GM12878 (cell line): Measurements from ENCODE around the gene RAB3IL1. TPM values are rescaled to one million over a fixed set of nuclear protein-coding genes. Genes with fewer than 3 reads are reported as not detected.

ENCODE experiments used
- ATAC-seq: fragments of 200-7000 bp; cut with Tn5 transposase; 3 replicates; pipeline ENCODE4 v1.9.1; 2020; ENCODE audit warnings: mild to moderate bottlenecking, moderate library complexity
- BruUV-seq: library from RNA; stranded (reverse); fragments of 400-500 nt; replicated peaks from 2 replicates; lab custom pipeline; 2021; lab: Mats Ljungman, UMichigan
- CTCF ChIA-PET: fragments of 300-600 bp; sonication (Branson Sonifier 250); formaldehyde crosslinking; extraction: SDS; loops from one replicate; lab custom pipeline; 2021; ENCODE audit warnings: inconsistent platforms; lab: Yijun Ruan, JAX
- POLR2A ChIA-PET: fragments of 350-600 bp; formaldehyde crosslinking; extraction: SDS; loops from one replicate; lab custom pipeline; 2021; ENCODE audit warnings: inconsistent platforms; lab: Charles Lee
- RAD21 ChIA-PET: fragments of 300-600 bp; sonication (Branson Sonifier 250); formaldehyde crosslinking; loops from one replicate; lab custom pipeline; 2023; ENCODE audit warnings: antibody characterized with exemption; ENCODE audit not compliant: unreplicated experiment; lab: Charles Lee
- SMC1A ChIA-PET: fragments of 300-600 bp; sonication (Branson Sonifier 250); formaldehyde crosslinking; loops from one replicate; lab custom pipeline; 2023; ENCODE audit not compliant: unreplicated experiment, uncharacterized antibody; lab: Charles Lee
- DNase-seq: peaks from one replicate; pipeline ENCODE4 v3.0.0-alpha.2; 2011; ENCODE audit warnings: low read depth, low spot score
- FAIRE-seq: peaks from 3 replicates; lab custom pipeline; 2011; peaks lifted over from hg19 to GRCh38; lab: Jason Lieb, UNC
- H2AFZ ChIP-seq: 2 replicates; pipeline ENCODE4 v1.6.0; 2011; ENCODE audit warnings: low read depth, low read length, control low read depth; ENCODE audit not compliant: control insufficient read depth
- H3K27ac ChIP-seq: 2 replicates; pipeline ENCODE4 v1.5.1; 2011; ENCODE audit warnings: control low read depth; ENCODE audit not compliant: control insufficient read depth, insufficient read depth
- H3K27me3 ChIP-seq, 2 experiments: replicated peaks in 1 of 2; 2 replicates each; pipeline versions ENCODE4 v1.6.0 to v1.6.1; 2011; ENCODE audit warnings: low read length in 1 of 2; ENCODE audit not compliant: control insufficient read depth in 2 of 2, insufficient read depth in 2 of 2
- H3K36me3 ChIP-seq, 2 experiments: 2 replicates each; pipeline ENCODE4 v1.5.1; 2011; ENCODE audit warnings: low read length in 1 of 2; ENCODE audit not compliant: control insufficient read depth in 2 of 2, insufficient read depth in 2 of 2
- H3K4me1 ChIP-seq: 2 replicates; pipeline ENCODE4 v1.6.1; 2011; ENCODE audit warnings: mild to moderate bottlenecking, low read length, moderate library complexity, mixed read lengths; ENCODE audit not compliant: control insufficient read depth, insufficient read depth
- H3K4me2 ChIP-seq: 2 replicates; pipeline ENCODE4 v1.6.0; 2011; ENCODE audit warnings: control low read depth; ENCODE audit not compliant: control insufficient read depth, insufficient read depth
- H3K4me3 ChIP-seq: fragments of 200-600 bp; sonication (generic); 2 replicates; pipeline ENCODE4 v1.5.1; 2016
- H3K79me2 ChIP-seq: 2 replicates; pipeline ENCODE4 v1.6.0; 2011; ENCODE audit warnings: low read length; ENCODE audit not compliant: control insufficient read depth, insufficient read depth
- H3K9ac ChIP-seq: 2 replicates; pipeline ENCODE4 v1.8.0; 2011; ENCODE audit warnings: low read length, control low read depth, mixed read lengths; ENCODE audit not compliant: control insufficient read depth, insufficient read depth
- H3K9me3 ChIP-seq: replicated peaks from 3 replicates; pipeline ENCODE4 v1.5.1; 2011; ENCODE audit warnings: mild to moderate bottlenecking, low read length; ENCODE audit not compliant: control insufficient read depth, insufficient read depth
- H4K20me1 ChIP-seq: 2 replicates; pipeline ENCODE4 v1.6.0; 2011; ENCODE audit not compliant: control insufficient read depth, insufficient read depth
- MEF2A ChIP-seq: IDR thresholded peaks from 2 replicates; pipeline ENCODE4 v1.6.1; 2011; ENCODE audit warnings: low read depth, mild to moderate bottlenecking, low read length, moderate library complexity; ENCODE audit not compliant: insufficient read depth
- MLLT1 ChIP-seq: fragments of 450-650 bp; IDR thresholded peaks from 2 replicates; pipeline ENCODE4 v1.6.1; 2016; ENCODE audit warnings: mild to moderate bottlenecking
- RELB ChIP-seq: fragments of 450-650 bp; IDR thresholded peaks from 2 replicates; pipeline ENCODE4 v1.6.1; 2017; ENCODE audit warnings: low read depth, mild to moderate bottlenecking, moderate library complexity
- SMAD5 ChIP-seq: IDR thresholded peaks from 2 replicates; pipeline ENCODE4 v1.6.1; 2016; ENCODE audit warnings: antibody characterized with exemption, low read depth
- TARDBP ChIP-seq: IDR thresholded peaks from 2 replicates; pipeline ENCODE4 v1.6.1; 2016; ENCODE audit warnings: borderline replicate concordance
- WGBS: methylation state at CpG from one replicate; pipeline ENCODE4 v1.1.6; 2016; ENCODE audit warnings: low lambda C conversion rate; ENCODE audit not compliant: insufficient replicate concordance, insufficient coverage; ENCODE audit errors: missing lambda C conversion rate; 5-methylcytosine and 5-hydroxymethylcytosine counted together
- in situ Hi-C: fragments of 300-500 bp; cut with MboI; formaldehyde crosslinking; loops from 9 replicates; pipeline ENCODE4 v1.14.3; 2018; ENCODE audit warnings: mixed read lengths
- intact Hi-C: fragments of 100-400 bp; cut with micrococcal nuclease; formaldehyde crosslinking; loops from one replicate; pipeline ENCODE4 v1.14.2; 2022; ENCODE audit not compliant: unreplicated experiment
- polyA plus RNA-seq, 11 experiments: library from polyadenylated mRNA; depleted of rRNA in 4 of 11; unstranded in 6 of 11; stranded (reverse) in 5 of 11; fragments of >200 nt; fragmentation: Nextera tagmentation in 4 of 11; fragmentation: Illumina TruSeq in 1 of 11; extraction: Ambion mirVana in 4 of 11; extraction: Trizol in 1 of 11; gene quantifications; 1 replicate in 1 of 11; 2 replicates in 10 of 11; pipeline versions ENCODE4 v1.2.1 to v1.2.3, GENCODE V29; 2011 to 2016; ENCODE audit warnings: inconsistent platforms in 2 of 11, missing spikeins in 2 of 11, low read depth in 1 of 11
- total RNA-seq, 4 experiments: library from RNA; depleted of rRNA in 3 of 4; stranded (reverse); fragments of >200 nt in 3 of 4; fragmentation: Illumina TruSeq in 1 of 4; extraction: Trizol in 1 of 4; gene quantifications; 2 replicates each; pipeline versions ENCODE4 v1.2.1 to v1.2.3, GENCODE V29; 2013 to 2021

The RAB3IL1 gene
- total and polyA plus RNA-seq, 10 of the 15 experiments (the other 5 are each of a cell fraction or from before 2014, with no cell fraction given): 0.04 TPM; not detected in 9

DNA sequence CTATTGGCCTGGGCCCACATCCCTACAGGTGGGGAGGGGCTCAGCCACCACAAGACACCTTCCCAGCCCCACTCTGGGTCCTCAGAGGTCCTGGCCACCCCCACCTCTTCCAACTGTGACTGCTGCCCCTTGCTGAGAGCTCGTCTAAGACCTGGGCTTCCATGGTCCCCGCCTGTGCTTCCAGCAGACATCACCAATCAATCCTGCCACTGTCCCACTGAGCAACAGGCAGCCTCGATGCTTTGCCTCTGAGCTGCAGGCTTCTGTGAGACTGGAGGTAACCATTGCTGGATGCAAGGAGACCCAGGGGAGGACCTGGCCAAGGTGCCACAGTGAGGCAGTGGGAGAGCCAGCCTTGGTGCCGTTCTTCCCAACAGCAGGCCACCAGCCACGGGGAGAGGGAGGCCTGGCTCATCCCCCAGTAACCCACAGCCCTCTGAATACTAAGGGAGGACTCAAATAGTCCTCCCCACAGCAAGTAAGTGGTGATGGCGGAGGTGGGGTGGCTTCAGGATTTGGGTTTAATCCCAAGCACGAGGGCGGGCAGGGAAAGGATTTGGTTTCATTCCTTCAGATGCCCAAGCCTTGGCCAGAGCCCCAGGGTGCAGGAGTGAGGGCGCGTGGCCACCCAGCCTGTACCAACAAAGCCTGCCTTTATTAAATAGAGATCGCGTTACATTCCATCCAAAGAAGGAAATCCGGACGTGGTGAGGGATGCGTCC is 20.5 kb downstream of the RAB3IL1 start:
- ATAC-seq: no peak
- TF ChIP-seq RELB (no peak), TARDBP (no peak), MLLT1 (0 out of 2 replicates have a peak, but pooled peaks have one; percentile 35), SMAD5 (no peak), MEF2A (no peak)
- WGBS: 57% methylated on average over 15 of the region's 15 CpGs
- ChIA-PET SMC1A (interaction anchor here (1.1 to 11.0 kb wide), 8 partner anchors 51 to 211 kb away, joined by 3 to 168 read pairs (median 6); partner anchors contain the start of genes FEN1 and TMEM258), CTCF (interaction anchor here (0.6 to 11.4 kb wide), 22 partner anchors 7 to 212 kb away, joined by 3 to 321 read pairs (median 13); partner anchors contain the start of genes BEST1, FEN1 and TMEM258), RAD21 (interaction anchor here (1.4 to 9.3 kb wide), 5 partner anchors 17 to 211 kb away, joined by 3 to 175 read pairs (median 63); no protein-coding TSS in a partner anchor), POLR2A (no interaction called here)
- Histone ChIP-seq H3K9me3 (no peaks in the 10 kb centered on the region), H3K27ac (no peak overlapping the region), H3K79me2 (no peaks in the 10 kb centered on the region), H3K4me2 (no peak overlapping the region), H3K36me3 (no peaks in the 10 kb centered on the region), H3K27me3 (no peaks in the 10 kb centered on the region; a peak in 1 of 4 replicates), H3K4me3 (no peak overlapping the region), H4K20me1 (no peaks in the 10 kb centered on the region), H3K9ac (no peak overlapping the region), H2AFZ (no peak overlapping the region), H3K4me1 (no peaks in the 10 kb centered on the region)
- FAIRE-seq: no peak
- BruUV-seq: no TSS peak
- in situ Hi-C loops (loop anchor here (5.0 kb wide), 3 partner anchors 100 to 210 kb away; no protein-coding TSS in a partner anchor), intact Hi-C loops (loop anchor here (1.0 kb wide), 3 partner anchors 100 to 185 kb away; no protein-coding TSS in a partner anchor)
- DNase-seq: no peak
